Mesenteric fat pad (tissue), 1 donor: ENCODE measurements around the gene IL2RA. TPM values are rescaled to one million over a fixed set of nuclear protein-coding genes. Genes with fewer than 3 reads are reported as not detected.
"Not testable (repeated sequence)": the region's sequence is repeated elsewhere in the genome, so short reads cannot be mapped to it uniquely, and the experiment has no call there.

Source experiments
- DNase-seq: peaks from one replicate; pipeline ENCODE4 v3.0.0-alpha.2; 2020; ENCODE audit warnings: low spot score
- total RNA-seq: library from RNA; stranded (reverse); fragmentation: NEBNext Ultra II Directional; extraction: Animal tissue kit (Norgen Biotek cat#: 25700); gene quantifications from one replicate; pipeline ENCODE4 v1.2.1, GENCODE V29; 2021
- donor health status: DM: yes; HTN: yes; CAD: no.

IL2RA gene
- total RNA-seq, 1 donor from 2014 or later = 2.4 TPM

DNA sequence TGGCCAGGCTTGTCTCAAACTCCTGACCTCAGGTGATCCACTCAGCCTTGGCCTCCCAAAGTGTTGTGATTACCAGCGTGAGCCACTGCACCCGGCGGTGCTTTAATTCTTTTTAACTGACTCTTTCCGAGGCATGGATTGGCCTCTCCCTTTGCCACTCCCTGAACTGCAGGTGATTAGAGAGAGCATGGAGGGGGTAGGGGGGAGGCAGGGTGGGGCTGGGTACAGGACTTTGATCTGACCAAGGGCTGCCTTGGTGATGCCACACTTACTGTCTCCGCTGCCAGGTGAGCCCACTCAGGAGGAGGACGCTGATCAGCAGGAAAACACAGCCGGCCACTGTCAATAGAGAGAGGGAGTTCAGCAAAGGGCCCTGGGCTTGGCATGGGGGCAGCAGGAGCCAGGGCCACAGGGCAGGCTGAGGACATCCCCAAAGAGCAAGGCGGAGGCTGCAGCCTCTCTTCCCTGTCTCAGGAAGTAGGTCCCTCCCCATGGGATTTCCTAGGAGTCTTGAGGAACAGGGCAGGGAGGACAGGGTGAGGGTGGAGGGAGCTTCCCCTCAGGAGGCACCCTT, 44.3 kb downstream of the IL2RA start:
- DNase-seq = peak; percentile 55

- no peak for DNase-seq
These were observed 47.9 kb downstream of the IL2RA start for GRCh38 chr10:6014241-6014761.

- no peak for DNase-seq
These were observed 48.6 kb downstream of the IL2RA start for GRCh38 chr10:6013413-6014192.

DNA sequence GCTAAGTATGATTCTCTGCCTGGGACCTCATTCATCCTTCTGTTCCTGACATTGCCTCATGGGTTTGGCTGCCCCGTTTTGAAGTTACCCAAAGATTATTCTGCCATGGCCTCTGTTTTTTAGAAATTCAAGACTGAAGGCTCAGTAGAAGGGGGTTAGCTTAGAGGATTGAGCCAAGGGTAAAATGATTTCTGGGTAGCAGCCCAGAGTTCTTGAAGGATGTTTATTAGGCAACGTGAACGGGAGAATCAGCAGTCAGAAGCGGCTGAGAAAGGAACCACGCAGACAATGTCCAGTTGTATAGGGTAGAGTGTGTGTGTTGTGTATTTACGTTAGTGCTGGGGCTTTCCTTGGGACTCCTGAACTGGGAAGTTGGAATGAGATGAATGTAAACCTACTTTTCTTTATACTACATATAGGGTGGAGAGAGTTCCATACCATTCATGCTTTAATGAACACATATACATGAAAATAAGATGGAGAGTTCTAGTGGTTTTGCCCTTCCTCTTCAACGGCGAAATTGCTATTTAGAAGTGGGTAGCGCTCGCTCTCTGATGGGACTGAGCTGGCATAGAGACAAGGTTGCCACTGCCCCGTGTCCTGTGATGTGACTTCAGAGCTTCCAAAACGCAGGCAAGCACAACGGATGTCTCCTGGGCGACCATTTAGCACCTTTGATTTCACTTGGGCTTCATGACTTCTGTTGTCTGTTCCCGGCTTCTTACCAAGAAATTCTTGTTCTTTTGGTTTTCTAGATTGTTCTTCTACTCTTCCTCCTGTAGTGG, 49.9 kb downstream of the IL2RA start:
- DNase-seq = no peak

DNA sequence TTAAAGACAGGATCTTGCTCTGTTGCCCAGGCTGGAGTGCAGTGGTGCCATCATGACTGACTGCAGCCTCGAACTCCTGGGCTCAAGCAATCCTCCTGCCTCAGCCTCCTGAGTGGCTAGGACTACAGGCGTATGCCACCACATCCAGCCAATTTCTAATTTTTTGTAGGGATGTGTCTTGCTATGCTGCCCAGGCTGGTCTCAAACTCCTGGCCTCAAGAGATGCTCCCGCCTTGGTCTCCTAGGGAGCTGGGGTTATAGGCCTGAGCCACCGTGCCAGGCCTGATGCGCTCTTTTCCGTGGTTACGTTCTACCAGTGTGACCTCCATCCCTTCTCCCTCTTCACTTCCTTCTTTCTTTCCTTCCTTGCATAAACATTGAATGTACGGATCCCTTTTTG, 50.6 kb downstream of the IL2RA start:
- no peak for DNase-seq

GRCh38 chr10:6010569-6010968, 51.6 kb downstream of the IL2RA start:
- no peak for DNase-seq

DNA sequence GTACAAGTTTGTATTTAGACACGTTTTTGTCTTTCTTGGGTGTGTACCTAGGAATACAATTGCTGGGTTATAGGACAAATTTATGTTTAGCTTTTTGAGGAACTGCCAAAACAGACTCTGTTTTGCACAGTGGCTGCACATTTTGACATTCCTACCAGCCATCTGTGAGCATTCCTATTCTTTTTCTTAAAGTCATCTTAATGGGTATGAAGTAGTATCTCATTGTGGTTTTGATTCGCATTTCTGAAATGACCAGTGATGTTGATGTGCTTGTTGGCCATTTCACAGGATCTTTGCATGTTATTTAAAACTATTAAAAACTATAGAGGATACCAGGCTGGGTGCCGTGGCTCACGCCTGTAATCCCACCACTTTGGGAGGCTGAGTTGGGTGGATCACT, 52.2 kb downstream of the IL2RA start:
- no peak for DNase-seq

DNA sequence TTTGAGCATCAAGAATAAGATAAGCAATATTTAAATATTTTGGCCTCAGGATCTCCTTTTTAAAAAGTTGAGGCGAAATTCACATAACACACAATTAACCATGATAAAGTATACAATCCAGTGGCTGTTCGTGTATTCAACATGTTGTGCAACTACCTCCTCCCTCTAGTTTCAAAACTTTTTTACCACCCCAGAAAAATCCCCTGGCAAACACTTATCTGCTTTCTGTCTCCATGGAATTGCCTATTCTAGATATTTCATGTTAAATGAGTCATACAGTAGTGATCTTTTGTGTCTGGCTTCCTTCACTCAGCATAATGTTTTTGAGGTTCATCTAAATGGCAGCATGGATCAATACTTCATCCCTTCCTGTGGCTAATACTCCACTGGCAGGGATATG, 53.0 kb downstream of the IL2RA start:
- DNase-seq = no peak

- no peak for DNase-seq
These were observed 53.5 kb downstream of the IL2RA start for GRCh38 chr10:6008497-6009142.

DNA sequence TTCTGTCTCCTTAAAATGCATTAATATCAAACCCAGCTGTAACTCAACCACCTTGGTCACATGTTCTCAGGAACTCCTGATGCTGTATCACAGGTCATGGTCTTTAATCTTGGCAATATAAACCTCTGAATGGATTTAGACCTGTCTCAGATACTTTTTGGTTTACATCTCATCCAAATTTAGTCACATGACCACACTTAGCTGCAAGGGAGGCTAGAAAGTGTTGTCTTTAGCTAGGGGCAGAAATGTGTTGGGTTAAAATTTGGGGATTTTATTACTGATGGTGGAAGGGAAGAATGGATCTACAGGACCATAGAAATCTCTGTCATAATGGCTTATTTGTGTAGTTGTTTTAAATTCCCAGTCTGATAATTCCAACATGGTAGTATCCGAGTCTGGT, 55.2 kb downstream of the IL2RA start:
- DNase-seq = no peak

GRCh38 chr10:6006546-6006945, 55.6 kb downstream of the IL2RA start:
- DNase-seq = no peak

DNA sequence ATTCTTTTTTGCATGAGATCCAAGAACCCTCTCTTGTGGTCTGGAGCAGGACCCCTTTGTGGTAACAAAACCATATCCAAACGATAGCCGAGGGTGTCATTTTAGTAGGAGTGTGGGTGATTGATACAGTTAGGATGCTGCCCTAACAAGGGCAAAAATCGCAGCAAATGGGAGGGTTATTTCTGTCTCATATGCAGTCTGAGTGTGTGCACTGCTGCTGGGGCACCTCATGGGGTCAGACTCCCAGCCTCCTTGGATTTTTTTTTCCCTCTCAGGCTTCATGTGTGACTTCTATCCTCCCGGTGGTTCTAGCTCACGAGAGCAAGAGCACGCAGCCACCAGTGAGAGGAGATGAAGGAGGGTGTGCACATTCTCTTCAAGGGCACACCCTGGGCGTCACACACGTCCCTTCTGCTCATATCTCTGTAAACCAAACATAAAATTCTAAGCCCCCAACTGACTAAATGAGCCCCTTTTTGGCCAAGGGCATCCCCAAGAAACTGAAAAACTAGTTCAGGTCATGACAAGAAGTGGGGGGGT, 56.2 kb downstream of the IL2RA start:
- DNase-seq = no peak

GRCh38 chr10:6005161-6005804, 56.9 kb downstream of the IL2RA start:
- not testable (repeated sequence) for DNase-seq

- DNase-seq = no peak
These were observed 59.2 kb downstream of the IL2RA start for GRCh38 chr10:6002809-6003510.

GRCh38 chr10:5999440-6000165, 62.6 kb downstream of the IL2RA start:
- no peak for DNase-seq

- no peak for DNase-seq
These were observed 65.5 kb downstream of the IL2RA start for GRCh38 chr10:5996696-5997095.

GRCh38 chr10:5992398-5992797, 69.8 kb downstream of the IL2RA start:
- DNase-seq = no peak

DNA sequence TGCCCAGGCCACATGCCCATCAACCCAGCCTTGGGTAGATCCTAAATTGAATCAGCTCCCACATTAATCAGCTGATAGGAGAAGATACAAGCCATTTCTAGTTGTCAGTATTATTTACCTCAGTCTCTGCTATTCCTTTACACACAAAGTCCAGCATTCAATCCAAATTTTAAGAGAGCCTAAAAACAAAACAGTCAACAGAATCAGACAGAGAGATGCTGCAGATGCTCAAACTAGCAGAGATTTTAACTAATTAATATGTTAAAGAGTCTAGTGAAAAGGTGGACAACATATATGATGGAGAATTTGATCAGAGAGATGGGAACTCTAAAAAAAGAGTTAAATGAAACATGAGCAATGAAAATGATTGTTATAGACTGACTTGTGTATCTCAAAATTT, 70.5 kb downstream of the IL2RA start:
- no peak for DNase-seq

- no peak for DNase-seq
These were observed 72.4 kb downstream of the IL2RA start for GRCh38 chr10:5989756-5990155.
